ENCODE data around the gene RABGAP1L.
"Not testable (repeated sequence)": the region's sequence is repeated elsewhere in the genome, so short reads cannot be mapped to it uniquely, and the experiment has no call there.

Gene RABGAP1L

DNA sequence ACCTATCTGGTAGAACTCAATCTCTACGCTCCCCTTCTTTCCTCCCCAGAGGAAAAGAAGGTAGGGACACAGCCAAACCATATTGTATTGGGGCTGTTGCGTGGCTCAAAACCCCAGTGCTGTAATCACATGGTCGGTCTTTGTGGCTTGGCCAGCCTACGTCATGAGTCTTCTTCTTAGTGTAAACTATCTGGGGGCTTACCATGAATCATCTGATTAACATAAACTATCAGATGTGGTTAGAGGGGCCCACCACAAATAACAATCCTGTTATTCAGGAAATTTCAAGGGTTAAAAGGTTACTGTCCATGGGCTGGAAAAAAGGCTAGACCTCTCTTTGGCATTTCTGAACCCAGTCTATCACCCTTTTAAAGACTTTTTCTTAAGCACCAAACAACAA lies 238.9 kb downstream of the RABGAP1L start:
- DNase-seq: no peak

DNA sequence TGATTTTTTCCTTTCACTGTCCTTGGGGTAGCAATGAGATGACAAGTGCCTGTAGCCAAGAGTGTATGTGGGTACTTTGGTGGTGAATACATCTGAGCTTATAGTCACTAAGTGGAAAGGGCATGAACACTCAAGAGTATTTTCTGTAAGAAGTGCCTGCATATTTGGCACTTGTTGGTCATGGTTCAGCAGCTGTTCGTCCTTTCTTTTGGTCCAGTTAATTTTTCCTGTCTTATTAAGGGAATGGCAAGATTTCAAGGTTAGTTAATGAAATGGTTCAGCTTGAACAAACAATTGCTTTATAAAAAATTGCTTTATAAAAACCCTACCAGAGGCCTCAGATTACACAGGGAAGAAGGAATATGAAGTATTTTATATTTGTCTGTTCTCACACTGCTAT lies 239.9 kb downstream of the RABGAP1L start:
- no peak for DNase-seq

GRCh38 chr1:174401075-174401474 lies 241.8 kb downstream of the RABGAP1L start:
- no peak for DNase-seq

GRCh38 chr1:174405219-174405618 lies 245.9 kb downstream of the RABGAP1L start:
- no peak for DNase-seq

DNA sequence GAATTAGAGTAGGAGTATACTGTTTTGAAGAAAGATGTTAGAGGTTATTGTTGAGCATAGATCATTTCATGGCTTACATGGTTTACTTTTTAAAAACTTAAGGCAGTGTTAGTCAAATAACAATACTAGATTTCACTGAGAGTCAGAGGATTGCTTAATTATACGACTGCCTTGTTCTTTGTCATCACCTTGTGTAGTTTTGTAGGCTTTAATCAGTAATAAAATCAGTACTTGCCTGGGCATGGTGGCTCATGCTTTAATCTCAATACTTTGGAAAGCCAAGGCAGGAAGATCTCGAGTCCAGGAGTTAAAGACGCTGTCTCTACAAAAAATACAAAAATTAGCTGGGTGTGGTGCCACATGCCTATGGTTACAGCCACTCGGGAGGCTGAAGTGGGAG lies 247.1 kb downstream of the RABGAP1L start:
- no peak for DNase-seq

- DNase-seq: no peak
Measured at GRCh38 chr1:174407665-174408064, 248.3 kb downstream of the RABGAP1L start.

DNA sequence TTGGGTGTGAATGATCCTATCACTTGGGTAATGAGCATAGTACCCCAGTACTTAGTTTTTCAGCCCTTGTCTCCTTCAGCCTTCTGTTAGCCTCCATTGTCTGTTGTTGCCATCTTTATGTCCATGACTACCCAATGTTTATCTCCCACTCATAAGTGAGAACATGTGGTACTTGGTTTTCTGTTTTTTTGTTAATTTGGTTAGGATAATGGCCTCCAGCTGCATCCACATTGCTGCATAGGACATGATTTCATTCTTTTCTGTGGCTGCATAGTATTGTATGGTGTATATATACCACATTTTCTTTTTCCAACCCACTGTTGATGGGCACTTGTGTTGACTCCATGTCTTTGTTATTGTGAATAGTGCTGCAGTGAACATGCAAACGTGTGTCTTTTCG lies 248.8 kb downstream of the RABGAP1L start:
- no peak for DNase-seq

- DNase-seq: not testable (repeated sequence)
Measured at GRCh38 chr1:174409801-174410200, 250.5 kb downstream of the RABGAP1L start.

- DNase-seq: no peak
Measured at GRCh38 chr1:174413632-174414031, 254.3 kb downstream of the RABGAP1L start.

DNA sequence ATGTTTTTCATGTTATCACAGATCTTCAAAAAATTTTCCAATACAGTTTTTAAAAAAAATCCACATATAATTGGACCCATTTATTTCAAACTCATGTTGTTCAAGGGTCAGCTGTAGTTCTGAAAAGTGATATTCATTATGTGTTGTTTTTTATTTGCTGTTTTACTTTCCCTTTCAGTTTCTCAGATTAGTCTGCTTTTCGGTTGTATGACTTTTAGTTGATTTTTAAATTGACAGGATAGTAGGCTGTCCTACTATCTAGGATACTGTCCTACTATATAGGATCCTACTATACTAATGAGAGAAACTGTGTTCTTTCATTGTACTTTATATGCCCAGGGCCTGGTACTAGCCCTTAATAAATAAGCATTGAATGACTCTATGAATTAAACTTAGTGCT lies 254.9 kb downstream of the RABGAP1L start:
- no peak for DNase-seq

- no peak for DNase-seq
Measured at GRCh38 chr1:174415506-174415905, 256.2 kb downstream of the RABGAP1L start.

DNA sequence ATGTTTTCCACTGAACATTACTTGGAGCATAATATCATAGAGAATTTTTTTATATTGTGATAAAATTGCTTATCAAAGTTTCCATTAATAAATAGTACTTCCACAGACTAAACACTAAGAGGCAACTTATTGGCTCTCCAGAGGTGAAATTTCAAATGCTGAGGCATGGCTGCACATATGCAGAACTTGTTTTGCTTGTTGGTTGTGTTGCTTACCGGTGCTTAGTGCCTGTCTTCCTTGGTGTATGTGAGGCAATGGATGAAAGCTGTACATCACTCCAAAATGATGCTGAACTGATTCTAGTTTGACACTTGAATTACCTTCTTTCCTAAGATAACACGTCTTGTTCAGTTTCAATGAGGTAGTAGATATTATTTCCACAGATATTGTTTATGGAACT lies 258.6 kb downstream of the RABGAP1L start:
- DNase-seq: no peak

GRCh38 chr1:174425121-174425520 lies 265.8 kb downstream of the RABGAP1L start:
- DNase-seq: no peak

DNA sequence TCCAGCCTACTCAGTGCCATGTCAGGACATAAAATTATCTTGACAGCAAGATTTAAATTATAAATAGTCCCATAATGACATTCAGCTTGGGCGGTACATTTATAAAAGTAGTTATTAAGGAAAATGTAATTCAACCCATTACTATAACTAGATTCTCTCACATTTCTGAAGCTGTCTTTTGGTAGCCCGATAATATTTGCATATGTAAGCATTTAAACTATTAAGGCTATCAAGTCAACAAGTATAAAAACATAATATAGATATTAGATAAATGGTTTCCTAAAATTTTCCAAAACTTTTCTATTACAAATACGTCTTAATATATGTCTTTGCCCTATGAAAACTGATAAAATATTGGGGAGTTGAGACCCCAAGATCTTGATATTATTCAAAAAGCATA lies 266.8 kb downstream of the RABGAP1L start:
- no peak for DNase-seq

DNA sequence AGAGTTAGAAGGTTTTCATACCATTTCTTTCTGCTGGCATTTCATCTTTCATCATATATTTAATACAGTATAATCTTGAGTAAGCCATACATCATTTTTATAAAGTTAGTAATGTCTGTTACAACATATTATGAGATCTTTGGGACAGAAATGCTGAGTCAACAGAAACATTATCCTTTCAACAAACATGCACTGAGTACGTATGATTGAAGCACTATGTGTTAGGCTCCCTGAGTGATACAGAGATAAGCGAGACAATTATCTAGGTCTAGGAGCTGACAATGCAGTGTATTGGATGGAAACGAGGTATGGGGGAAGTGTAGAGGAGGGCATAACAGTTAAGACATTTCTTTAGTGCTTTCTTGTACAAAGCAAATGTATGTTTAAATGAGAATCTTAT lies 268.7 kb downstream of the RABGAP1L start:
- no peak for DNase-seq

DNA sequence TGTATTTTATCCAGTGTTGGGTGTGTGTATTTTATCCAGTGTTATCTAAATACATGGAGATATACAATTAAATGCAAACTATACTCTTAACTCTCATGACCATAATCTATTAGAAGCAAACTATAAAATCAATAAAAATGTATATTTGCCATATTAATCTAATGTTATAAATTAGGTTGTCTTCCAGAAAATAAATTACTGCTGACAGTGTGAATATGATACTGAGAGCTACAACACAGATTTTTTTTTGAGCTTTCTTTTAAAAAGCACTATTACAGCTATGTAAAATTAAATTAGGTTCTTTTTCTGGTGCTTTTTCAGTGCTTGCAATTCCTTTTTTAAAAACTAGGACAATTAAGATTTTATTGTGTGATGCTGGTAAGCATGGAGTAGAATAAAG lies 269.4 kb downstream of the RABGAP1L start:
- DNase-seq: no peak

DNA sequence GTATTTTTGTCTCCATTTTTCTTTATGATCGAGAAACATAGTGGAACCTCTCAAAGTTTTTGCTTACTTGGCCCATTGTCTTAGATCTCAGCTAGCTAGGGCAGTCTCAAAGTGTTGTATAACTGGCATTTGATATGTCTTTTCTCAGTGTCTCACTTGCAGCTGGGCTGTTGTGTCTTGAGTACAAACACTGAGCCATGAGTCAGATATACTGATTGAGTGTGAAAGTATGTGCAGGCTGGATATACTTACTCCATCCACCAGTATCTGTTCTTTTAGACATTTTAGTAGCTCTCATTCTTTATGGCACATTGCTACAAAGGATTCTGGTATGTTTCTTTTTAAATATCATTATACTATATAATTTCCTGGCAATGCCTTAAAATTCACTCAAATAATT lies 274.1 kb downstream of the RABGAP1L start:
- no peak for DNase-seq

GRCh38 chr1:174445351-174445750 lies 286.0 kb downstream of the RABGAP1L start:
- no peak for DNase-seq

DNA sequence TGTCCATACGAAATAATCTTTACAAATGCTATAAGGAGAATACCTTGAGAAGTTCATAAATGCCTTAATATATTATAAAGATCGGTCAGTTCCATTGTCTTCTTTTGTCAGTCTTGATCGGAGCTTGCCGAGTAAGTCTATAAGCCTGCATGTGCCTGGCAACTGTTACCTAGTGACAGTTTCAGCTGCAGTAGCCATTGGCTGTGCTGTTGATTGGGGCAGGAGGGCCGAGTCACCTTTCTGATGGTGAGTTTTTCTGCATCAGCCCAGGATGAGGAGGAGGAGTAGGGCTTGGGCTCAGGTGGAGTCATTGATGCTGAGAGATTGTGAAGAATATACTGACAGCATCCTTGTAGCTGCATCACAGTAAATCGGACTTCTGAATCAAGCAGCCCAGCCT lies 286.5 kb downstream of the RABGAP1L start:
- DNase-seq: no peak

- no peak for DNase-seq
Measured at GRCh38 chr1:174447866-174448530, 288.7 kb downstream of the RABGAP1L start, which contains the start of gene GPR52. Gene GPR52 (plus strand): TSS chr1:174447964. CDS start chr1:174448112, 148 bp downstream.

- DNase-seq: no peak
Measured at GRCh38 chr1:174448531-174448883, 289.2 kb downstream of the RABGAP1L start.

DNA sequence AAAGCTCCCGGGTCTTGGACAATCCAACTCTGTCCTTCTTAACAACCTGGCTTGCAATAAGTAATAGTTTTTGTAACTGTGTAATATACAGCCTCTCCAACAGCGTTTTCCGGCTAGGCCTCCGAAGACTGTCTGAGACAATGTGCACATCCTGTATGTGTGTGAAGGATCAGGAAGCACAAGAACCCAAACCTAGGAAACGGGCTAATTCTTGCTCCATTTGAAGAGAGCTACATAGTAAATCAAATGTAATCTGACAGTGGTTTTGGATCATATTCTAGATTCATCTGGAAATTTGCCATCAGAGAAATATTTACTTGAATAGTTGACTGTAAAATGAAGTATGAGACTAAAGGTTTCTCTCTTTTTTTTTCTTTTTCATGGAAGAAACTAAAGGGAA lies 289.7 kb downstream of the RABGAP1L start:
- DNase-seq: no peak

- DNase-seq: no peak
Measured at GRCh38 chr1:174451408-174451807, 292.1 kb downstream of the RABGAP1L start.

- no peak for DNase-seq
Measured at GRCh38 chr1:174465855-174466254, 306.5 kb downstream of the RABGAP1L start.

DNA sequence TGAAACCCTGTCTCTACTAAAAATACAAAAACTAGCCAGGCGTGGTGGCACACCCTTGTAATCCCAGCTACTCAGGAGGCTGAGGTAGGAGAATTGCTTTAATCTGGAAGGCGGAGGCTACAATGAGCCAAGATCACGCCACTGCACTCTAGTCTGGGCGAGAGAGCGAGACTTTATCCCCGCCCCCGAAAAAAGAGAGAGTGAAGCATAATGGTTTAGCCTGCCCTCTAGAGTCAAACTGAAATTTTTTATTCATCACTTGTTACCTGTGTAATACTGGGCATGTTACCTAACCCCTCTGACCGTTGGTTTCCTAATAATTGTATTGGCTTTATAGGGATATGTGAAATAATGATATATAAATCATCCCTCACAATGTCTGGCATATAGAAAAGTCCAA lies 307.3 kb downstream of the RABGAP1L start:
- DNase-seq: no peak

GRCh38 chr1:174469052-174469451 lies 309.7 kb downstream of the RABGAP1L start:
- no peak for DNase-seq
